Measurements from ENCODE around the gene TLE7.
A peak's percentile ranks its signal among the peaks of the same experiment; 100 is the strongest.

Gene TLE7

GRCh38 chr16:71442051-71442440 is at the start of gene TLE7:
TLE7 (minus strand) TSS chr16:71442054; CDS start chr16:71433324, 8,730 bp downstream.
- DNase-seq, result no peak

- DNase-seq, result no peak
These were observed 49.2 kb upstream of the TLE7 start for GRCh38 chr16:71491054-71491453.

GRCh38 chr16:71490361-71490760 is 48.5 kb upstream of the TLE7 start:
- DNase-seq, result no peak

GRCh38 chr16:71489122-71489521 is 47.3 kb upstream of the TLE7 start, which contains the start of gene ZNF19:
ZNF19 (minus strand) TSS chr16:71489324; CDS start chr16:71482114, 7,210 bp downstream.
- no peak for DNase-seq

- peak; percentile 76 for DNase-seq
These were observed 42.4 kb upstream of the TLE7 start for GRCh38 chr16:71484006-71484893.

- no peak for DNase-seq
These were observed 40.7 kb upstream of the TLE7 start for GRCh38 chr16:71482569-71482968.

- DNase-seq, result no peak
These were observed 39.1 kb upstream of the TLE7 start for GRCh38 chr16:71480956-71481355.

GRCh38 chr16:71479420-71479819 is 37.6 kb upstream of the TLE7 start:
- DNase-seq, result no peak

- no peak for DNase-seq
These were observed 34.7 kb upstream of the TLE7 start for GRCh38 chr16:71476457-71477124.

- DNase-seq, result no peak
These were observed 33.0 kb upstream of the TLE7 start for GRCh38 chr16:71474864-71475263.

GRCh38 chr16:71473891-71474290 is 32.0 kb upstream of the TLE7 start:
- no peak for DNase-seq

GRCh38 chr16:71472931-71473330 is 31.1 kb upstream of the TLE7 start:
- no peak for DNase-seq

- no peak for DNase-seq
These were observed 30.2 kb upstream of the TLE7 start for GRCh38 chr16:71472051-71472450.

GRCh38 chr16:71467810-71468209 is 26.0 kb upstream of the TLE7 start:
- DNase-seq, result no peak

- DNase-seq, result no peak
These were observed 22.4 kb upstream of the TLE7 start for GRCh38 chr16:71464231-71464630.

GRCh38 chr16:71461686-71462648 is 20.1 kb upstream of the TLE7 start, which contains the start of gene ZNF23:
ZNF23 (minus strand) TSS chr16:71462247; CDS start chr16:71456796, 5,451 bp downstream.
- peak; percentile 26 for DNase-seq

- no peak for DNase-seq
These were observed 19.1 kb upstream of the TLE7 start for GRCh38 chr16:71460941-71461340.

- DNase-seq, result no peak
These were observed 18.4 kb upstream of the TLE7 start for GRCh38 chr16:71460236-71460635.

GRCh38 chr16:71459510-71459909 is 17.7 kb upstream of the TLE7 start:
- no peak for DNase-seq

- no peak for DNase-seq
These were observed 14.9 kb upstream of the TLE7 start for GRCh38 chr16:71456801-71457200.

GRCh38 chr16:71453036-71453435 is 11.2 kb upstream of the TLE7 start:
- DNase-seq, result no peak

- DNase-seq, result no peak
These were observed 7.2 kb upstream of the TLE7 start for GRCh38 chr16:71449020-71449419.
